Measurements from ENCODE around the gene DIDO1. TPM values are rescaled to one million over a fixed set of nuclear protein-coding genes. Genes with fewer than 3 reads are reported as not detected.

DIDO1 gene
- total RNA-seq, 1 experiment from 2014 or later = 77.1 TPM

- CTCF ChIA-PET = interaction anchor here (0.6 kb wide), 1 partner anchor 24 kb away, joined by 4 read pairs; no protein-coding TSS in a partner anchor
- no peak overlapping the region for H3K4me3 Mint-ChIP-seq (ENCODE audit: low read depth, unreplicated experiment)
Observed at GRCh38 chr20:62950741-62951140, 24.4 kb upstream of the DIDO1 start.

DNA sequence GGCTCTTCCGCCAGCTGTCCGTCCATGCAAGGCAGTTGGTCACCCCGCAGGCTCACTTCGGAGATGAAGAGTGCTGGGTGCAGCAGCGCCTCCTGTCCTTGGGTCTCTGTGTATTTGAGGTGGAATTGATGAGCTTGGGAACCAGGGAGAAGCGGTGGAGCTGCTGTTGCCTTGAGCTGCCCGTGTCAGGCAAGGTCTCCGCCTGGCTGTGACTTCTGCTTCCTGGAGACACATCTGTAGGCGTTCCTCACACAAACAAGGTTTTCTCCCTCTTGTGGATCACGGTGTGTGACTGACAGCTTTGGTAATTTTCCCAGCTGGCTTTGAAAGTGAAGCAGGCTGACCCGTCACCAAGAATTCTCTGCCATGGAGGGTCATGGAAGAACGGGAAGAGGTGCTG, 23.7 kb upstream of the DIDO1 start:
- H3K9me3 Mint-ChIP-seq (ENCODE audit: low read depth, unreplicated experiment) = peaks cover 5% of the 10 kb centered on the region
- peaks cover 8% of the 10 kb centered on the region for H3K4me1 Mint-ChIP-seq (ENCODE audit: low read depth, unreplicated experiment)
- intact Hi-C loops (cut with micrococcal nuclease; ENCODE audit: unreplicated experiment) = no loop called here
- BruUV-seq (replicated peaks) = no TSS peak
- CTCF ChIA-PET = no interaction called here
- H3K4me3 Mint-ChIP-seq (ENCODE audit: low read depth, unreplicated experiment) = no peak overlapping the region
- no peaks in the 10 kb centered on the region for H3K27me3 Mint-ChIP-seq (ENCODE audit: unreplicated experiment)
- peaks cover 32% of the 10 kb centered on the region for H3K36me3 Mint-ChIP-seq (ENCODE audit: insufficient read depth, unreplicated experiment)
- no peak overlapping the region for H3K27ac Mint-ChIP-seq (ENCODE audit: unreplicated experiment)
- no peak for DNase-seq
- TF ChIP-seq, protein P1, sequence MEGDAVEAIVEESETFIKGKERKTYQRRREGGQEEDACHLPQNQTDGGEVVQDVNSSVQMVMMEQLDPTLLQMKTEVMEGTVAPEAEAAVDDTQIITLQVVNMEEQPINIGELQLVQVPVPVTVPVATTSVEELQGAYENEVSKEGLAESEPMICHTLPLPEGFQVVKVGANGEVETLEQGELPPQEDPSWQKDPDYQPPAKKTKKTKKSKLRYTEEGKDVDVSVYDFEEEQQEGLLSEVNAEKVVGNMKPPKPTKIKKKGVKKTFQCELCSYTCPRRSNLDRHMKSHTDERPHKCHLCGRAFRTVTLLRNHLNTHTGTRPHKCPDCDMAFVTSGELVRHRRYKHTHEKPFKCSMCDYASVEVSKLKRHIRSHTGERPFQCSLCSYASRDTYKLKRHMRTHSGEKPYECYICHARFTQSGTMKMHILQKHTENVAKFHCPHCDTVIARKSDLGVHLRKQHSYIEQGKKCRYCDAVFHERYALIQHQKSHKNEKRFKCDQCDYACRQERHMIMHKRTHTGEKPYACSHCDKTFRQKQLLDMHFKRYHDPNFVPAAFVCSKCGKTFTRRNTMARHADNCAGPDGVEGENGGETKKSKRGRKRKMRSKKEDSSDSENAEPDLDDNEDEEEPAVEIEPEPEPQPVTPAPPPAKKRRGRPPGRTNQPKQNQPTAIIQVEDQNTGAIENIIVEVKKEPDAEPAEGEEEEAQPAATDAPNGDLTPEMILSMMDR (IDR thresholded peaks at IDR 0.05; ENCODE audit: unreplicated experiment) = no peak

More at GRCh38 chr20:62950741-62951140, 24.4 kb upstream of the DIDO1 start:
- intact Hi-C loops (cut with micrococcal nuclease; ENCODE audit: unreplicated experiment) = no loop called here
- Mint-ChIP-seq H3K9me3 (ENCODE audit: low read depth, unreplicated experiment) (peaks cover 5% of the 10 kb centered on the region), H3K27ac (ENCODE audit: unreplicated experiment) (no peak overlapping the region), H3K27me3 (ENCODE audit: unreplicated experiment) (no peaks in the 10 kb centered on the region), H3K4me1 (ENCODE audit: low read depth, unreplicated experiment) (peaks cover 8% of the 10 kb centered on the region), H3K36me3 (ENCODE audit: insufficient read depth, unreplicated experiment) (peaks cover 32% of the 10 kb centered on the region)
- BruUV-seq (replicated peaks) = no TSS peak
- TF ChIP-seq, protein P1 (IDR thresholded peaks at IDR 0.05; ENCODE audit: unreplicated experiment) = no peak
- DNase-seq = no peak

DNA sequence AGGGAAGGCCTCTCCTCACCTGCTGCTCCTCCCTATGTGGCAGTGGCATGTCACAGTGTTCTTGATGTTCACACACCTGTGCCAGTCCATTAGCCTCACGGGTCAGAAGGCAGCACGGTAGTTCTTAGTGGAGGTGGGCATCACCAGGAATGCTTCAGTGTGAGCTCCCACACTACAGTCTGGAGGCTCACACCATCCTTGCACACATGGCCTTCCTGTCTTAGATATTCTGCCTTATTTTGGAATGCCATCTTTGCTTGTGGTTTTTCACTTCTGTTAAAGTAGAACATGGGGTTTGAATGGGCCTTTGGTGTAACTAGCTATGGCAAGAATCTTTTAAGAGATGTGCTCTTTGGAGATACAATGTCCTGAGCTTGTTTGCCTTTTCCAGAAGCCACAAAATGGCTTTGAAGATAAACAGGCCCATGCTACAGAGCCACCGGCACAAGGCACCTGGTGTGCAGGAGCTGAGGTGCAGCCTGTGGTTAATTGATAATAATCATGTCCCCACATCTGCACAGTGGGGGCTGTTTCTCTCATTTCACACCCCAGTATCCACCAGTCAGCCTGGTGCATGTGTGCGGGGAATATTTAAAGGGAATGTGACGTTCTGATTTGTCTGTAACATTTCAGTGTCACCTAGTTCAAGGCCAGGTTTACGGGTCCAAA, 23.0 kb upstream of the DIDO1 start:
- BruUV-seq (replicated peaks) = no TSS peak
- Mint-ChIP-seq H3K4me1 (ENCODE audit: low read depth, unreplicated experiment) (peaks cover 8% of the 10 kb centered on the region), H3K27me3 (ENCODE audit: unreplicated experiment) (no peaks in the 10 kb centered on the region), H3K4me3 (ENCODE audit: low read depth, unreplicated experiment) (no peak overlapping the region), H3K9me3 (ENCODE audit: low read depth, unreplicated experiment) (peaks cover 5% of the 10 kb centered on the region), H3K36me3 (ENCODE audit: insufficient read depth, unreplicated experiment) (peaks cover 39% of the 10 kb centered on the region), H3K27ac (ENCODE audit: unreplicated experiment) (no peak overlapping the region)
- no peak for DNase-seq
- CTCF ChIA-PET = interaction anchor here (1.1 kb wide), 1 partner anchor 23 kb away, joined by 3 read pairs; no protein-coding TSS in a partner anchor
- TF ChIP-seq, protein P1 (IDR thresholded peaks at IDR 0.05; ENCODE audit: unreplicated experiment) = no peak
- intact Hi-C loops (cut with micrococcal nuclease; ENCODE audit: unreplicated experiment) = no loop called here

DNA sequence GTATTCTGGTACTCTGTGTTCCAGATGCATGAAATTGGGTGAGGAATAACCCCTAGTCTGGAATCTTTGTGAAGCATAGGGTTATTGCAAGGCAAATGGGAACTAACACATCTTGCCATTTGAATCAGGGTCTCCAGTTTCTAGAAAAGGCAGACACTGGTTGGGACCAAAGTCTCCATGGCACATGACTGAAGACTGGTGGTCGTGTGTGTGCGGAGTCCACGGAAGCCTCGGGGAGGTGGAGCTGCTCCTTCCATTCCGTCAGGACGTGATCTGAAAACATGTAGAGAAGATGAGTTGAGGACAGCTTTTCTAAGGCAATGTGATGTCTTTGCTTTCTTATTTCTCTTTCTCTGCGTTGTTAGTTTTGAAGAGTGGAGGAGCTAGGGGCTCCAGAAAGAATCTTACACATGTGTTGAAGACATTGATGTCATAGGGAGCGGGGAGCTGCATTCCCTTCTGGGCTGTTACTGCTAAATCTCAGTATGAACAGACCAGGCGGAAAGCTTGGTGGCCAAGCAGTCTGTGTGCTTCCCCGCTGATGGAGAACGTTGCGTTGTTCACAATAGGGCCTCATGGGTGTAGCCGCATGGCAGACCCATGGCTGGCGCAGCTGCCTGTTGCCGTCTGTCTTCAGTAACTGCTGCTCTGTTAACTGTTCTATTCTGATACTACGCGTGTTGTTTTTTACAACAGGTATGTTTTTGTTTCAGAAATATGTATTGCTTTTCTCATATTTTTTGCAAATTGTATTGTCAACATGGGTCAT, 21.4 kb upstream of the DIDO1 start:
- DNase-seq = no peak
- peaks cover 47% of the 10 kb centered on the region for H3K36me3 Mint-ChIP-seq (ENCODE audit: insufficient read depth, unreplicated experiment)
- no peak overlapping the region for H3K27ac Mint-ChIP-seq (ENCODE audit: unreplicated experiment)
- no peak overlapping the region for H3K4me3 Mint-ChIP-seq (ENCODE audit: low read depth, unreplicated experiment)
- TF ChIP-seq, protein P1 (IDR thresholded peaks at IDR 0.05; ENCODE audit: unreplicated experiment) = no peak
- intact Hi-C loops (cut with micrococcal nuclease; ENCODE audit: unreplicated experiment) = no loop called here
- no peaks in the 10 kb centered on the region for H3K27me3 Mint-ChIP-seq (ENCODE audit: unreplicated experiment)
- CTCF ChIA-PET = no interaction called here
- peaks cover 8% of the 10 kb centered on the region for H3K4me1 Mint-ChIP-seq (ENCODE audit: low read depth, unreplicated experiment)
- no TSS peak for BruUV-seq (replicated peaks)
- H3K9me3 Mint-ChIP-seq (ENCODE audit: low read depth, unreplicated experiment) = peaks cover 5% of the 10 kb centered on the region

Measured in Calu3 (cell line).